LNCAP (cell line): ENCODE results near the gene DDAH1.

Source experiments
- TF ChIP-seq, protein P1 (sequence below): fragments of 450-650 bp; IDR thresholded peaks from 2 replicates; pipeline ENCODE4 v1.5.1; 2017; ENCODE audit warnings: mild to moderate bottlenecking

Gene DDAH1

DNA sequence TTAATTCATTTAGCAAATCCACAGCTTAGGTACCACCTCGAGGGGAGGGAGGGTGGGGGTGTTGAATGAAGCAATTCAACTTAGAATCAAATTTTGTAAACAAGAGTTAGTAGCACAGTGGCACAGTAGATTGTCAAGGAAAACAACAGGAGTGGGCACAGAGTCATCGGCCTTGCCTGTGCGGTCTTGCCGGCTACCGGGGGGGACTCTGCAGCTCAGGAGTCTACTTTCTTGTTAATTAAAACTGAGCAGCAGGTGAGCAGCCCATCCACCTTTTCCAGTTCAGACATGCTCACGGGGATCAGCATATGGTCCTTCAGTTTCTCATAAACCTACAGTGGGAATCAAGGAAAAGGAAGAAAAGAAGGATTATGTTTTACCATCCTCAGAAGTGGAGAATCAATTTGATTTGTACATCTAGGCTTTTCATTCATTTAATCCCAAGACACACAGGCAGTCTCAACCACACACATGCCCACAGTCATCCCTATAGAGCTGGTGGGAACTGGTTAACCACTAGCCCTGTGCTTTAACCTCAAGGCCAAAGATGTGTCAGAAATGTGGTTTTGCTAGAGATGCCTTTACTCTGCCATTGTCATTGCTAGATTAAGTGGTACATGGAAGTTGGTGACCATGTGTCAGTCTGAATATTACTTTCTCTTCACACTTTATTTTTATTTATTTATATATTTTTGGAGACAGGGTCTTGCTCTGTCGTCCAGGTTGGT is 143.6 kb downstream of the DDAH1 start:
- TF ChIP-seq, protein P1, sequence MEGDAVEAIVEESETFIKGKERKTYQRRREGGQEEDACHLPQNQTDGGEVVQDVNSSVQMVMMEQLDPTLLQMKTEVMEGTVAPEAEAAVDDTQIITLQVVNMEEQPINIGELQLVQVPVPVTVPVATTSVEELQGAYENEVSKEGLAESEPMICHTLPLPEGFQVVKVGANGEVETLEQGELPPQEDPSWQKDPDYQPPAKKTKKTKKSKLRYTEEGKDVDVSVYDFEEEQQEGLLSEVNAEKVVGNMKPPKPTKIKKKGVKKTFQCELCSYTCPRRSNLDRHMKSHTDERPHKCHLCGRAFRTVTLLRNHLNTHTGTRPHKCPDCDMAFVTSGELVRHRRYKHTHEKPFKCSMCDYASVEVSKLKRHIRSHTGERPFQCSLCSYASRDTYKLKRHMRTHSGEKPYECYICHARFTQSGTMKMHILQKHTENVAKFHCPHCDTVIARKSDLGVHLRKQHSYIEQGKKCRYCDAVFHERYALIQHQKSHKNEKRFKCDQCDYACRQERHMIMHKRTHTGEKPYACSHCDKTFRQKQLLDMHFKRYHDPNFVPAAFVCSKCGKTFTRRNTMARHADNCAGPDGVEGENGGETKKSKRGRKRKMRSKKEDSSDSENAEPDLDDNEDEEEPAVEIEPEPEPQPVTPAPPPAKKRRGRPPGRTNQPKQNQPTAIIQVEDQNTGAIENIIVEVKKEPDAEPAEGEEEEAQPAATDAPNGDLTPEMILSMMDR: no peak

GRCh38 chr1:85320371-85321131 is 144.4 kb downstream of the DDAH1 start:
- TF ChIP-seq, protein P1: no peak

DNA sequence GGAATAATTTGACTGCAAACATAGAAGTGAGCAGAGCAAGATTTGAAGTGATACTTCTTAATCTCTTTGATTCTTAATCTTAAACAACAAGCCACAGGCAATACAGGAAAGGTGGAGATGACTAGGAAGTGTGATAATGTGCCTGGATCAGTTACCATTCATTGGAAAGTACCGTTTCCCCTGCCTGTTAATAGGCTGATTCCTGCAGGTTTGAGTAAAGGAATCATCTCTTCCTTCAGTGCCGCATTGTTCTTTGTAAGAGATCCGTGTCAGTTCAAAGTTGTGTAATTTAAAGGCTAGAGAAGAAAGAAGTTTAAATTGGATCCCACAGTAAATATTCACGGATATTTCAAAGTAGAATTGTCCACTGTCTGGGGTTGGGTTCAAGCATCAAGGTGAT is 145.0 kb downstream of the DDAH1 start:
- TF ChIP-seq, protein P1: no peak

DNA sequence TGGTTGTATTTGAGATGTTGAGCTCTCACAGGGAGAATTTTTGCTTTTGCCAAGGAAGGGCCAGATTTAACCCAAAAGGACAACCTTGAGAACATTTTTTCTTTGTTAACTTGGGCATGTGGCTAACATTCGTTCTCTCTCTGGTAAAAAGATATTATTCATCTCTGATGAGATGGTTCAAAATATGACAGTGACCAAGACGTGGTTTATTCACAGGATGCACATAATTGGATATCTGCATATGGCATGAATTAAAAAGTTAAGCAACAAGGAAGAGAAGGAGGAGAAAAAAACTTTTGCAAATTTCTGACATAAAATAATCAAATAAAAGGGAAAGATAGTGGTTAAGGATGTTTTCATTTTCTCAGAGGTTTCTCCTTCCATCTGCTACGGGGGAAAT is 145.5 kb downstream of the DDAH1 start:
- TF ChIP-seq, protein P1: no peak

DNA sequence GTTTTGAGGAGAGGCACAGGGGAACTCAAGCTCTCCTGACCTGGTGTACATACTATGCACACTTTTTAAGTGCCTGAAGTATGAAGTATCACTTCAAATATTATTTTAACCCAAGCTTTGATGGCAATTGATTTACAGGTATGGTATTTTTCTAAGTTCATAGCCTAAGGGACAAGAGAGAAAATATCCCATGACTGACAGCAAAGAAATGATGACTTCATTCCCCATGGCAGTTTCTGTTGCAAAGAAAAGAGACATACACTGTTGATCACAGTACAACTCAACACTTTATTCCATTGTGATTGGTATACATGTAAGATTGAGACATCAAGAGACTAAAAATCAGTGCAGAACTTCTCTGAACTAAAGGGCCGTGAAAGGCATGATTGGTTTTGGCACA is 146.7 kb downstream of the DDAH1 start:
- TF ChIP-seq, protein P1: no peak

DNA sequence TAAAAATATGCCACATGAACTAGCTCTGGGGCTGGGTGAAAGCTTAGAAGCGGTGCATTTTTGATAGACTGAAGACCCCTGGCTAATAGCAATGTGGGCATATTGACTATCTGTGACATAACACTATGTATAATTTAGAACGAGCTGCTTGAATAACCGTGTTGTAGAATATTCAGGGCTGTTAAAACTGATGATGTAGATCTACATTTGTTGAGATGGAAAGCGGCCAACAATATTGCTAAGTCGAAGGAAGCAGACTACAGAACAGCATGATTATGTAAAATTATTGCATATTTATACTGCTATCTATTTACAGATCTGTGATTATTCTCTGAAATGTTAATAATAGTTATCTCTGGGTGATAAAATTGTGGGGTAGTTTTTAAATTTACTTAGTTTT is 147.4 kb downstream of the DDAH1 start:
- TF ChIP-seq, protein P1: no peak

DNA sequence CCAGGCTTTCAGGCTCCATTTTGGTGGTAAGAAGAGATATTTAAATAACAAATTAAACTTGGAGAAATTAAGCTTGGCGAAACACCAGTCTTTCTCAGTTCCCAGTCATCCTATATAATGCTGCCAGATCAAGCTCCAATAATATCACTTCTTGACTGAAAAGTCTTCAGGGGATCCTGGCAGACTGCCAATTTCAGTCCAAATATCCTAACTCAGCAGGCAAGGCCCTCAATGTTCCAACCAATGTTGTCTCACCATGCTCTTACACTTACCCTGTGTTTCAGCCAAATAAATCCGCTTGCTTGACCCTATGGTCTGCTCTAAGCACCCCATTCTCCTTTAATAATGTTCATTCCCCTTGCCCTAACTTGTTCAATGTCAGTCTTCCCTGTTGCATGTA is 148.6 kb downstream of the DDAH1 start:
- TF ChIP-seq, protein P1: no peak
